Endodermal cell (in vitro differentiated cells): Measurements from ENCODE around the gene EYS. TPM values are rescaled to one million over a fixed set of nuclear protein-coding genes. Genes with fewer than 3 reads are reported as not detected.
"Not testable (repeated sequence)": the region's sequence is repeated elsewhere in the genome, so short reads cannot be mapped to it uniquely, and the experiment has no call there.

Experiments
- DNase-seq: peaks from one replicate; pipeline ENCODE4 v3.0.0-alpha.2; 2017
- H3K27ac ChIP-seq: 2 replicates; pipeline ENCODE4 v1.5.1; 2013; ENCODE audit warnings: mild to moderate bottlenecking, low read depth, low read length, moderate library complexity
- H3K27me3 ChIP-seq: 2 replicates; pipeline ENCODE4 v1.6.1; 2013; ENCODE audit warnings: mild to moderate bottlenecking, low read length, moderate library complexity; ENCODE audit not compliant: insufficient read depth, control insufficient read depth, poor library complexity, severe bottlenecking
- H3K36me3 ChIP-seq: 2 replicates; pipeline ENCODE4 v1.7.0; 2013; ENCODE audit warnings: mild to moderate bottlenecking, low read length, moderate library complexity; ENCODE audit not compliant: control insufficient read depth, insufficient read depth
- H3K4me1 ChIP-seq: one replicate; pipeline ENCODE4 v1.7.0; 2013; ENCODE audit warnings: low read length; ENCODE audit not compliant: control insufficient read depth, insufficient read depth
- H3K4me3 ChIP-seq: 2 replicates; pipeline ENCODE4 v1.5.1; 2013; ENCODE audit warnings: mild to moderate bottlenecking, low read length, moderate library complexity
- H3K9ac ChIP-seq: 2 replicates; pipeline ENCODE4 v1.6.1; 2013; ENCODE audit warnings: mild to moderate bottlenecking, low read length, moderate library complexity; ENCODE audit not compliant: poor library complexity, severe bottlenecking; ENCODE audit errors: extremely low read depth
- H3K9me3 ChIP-seq: 2 replicates; pipeline ENCODE4 v1.6.1; 2013; ENCODE audit warnings: mild to moderate bottlenecking, low read length, moderate library complexity; ENCODE audit not compliant: control insufficient read depth
- H3K27ac Mint-ChIP-seq: 2 replicates; pipeline ENCODE4 v1.8.0; 2020; ENCODE audit warnings: mixed read lengths
- H3K27me3 Mint-ChIP-seq: 2 replicates; pipeline ENCODE4 v1.8.0; 2021; ENCODE audit warnings: mild to moderate bottlenecking, mixed read lengths; ENCODE audit not compliant: insufficient read depth
- H3K36me3 Mint-ChIP-seq: 2 replicates; pipeline ENCODE4 v1.8.0; 2020; ENCODE audit warnings: low read depth, mixed read lengths
- H3K4me1 Mint-ChIP-seq: 2 replicates; pipeline ENCODE4 v1.8.0; 2020; ENCODE audit warnings: mixed read lengths
- H3K4me3 Mint-ChIP-seq: 2 replicates; pipeline ENCODE4 v1.8.0; 2020; ENCODE audit warnings: mild to moderate bottlenecking, moderate library complexity, mixed read lengths
- H3K9me3 Mint-ChIP-seq: 2 replicates; pipeline ENCODE4 v1.8.0; 2020; ENCODE audit warnings: mild to moderate bottlenecking, mixed read lengths
- WGBS, 2 experiments: methylation state at CpG; one replicate each; pipeline versions ENCODE4 v1.1.5 to v1.1.7; 2013; ENCODE audit warnings: missing lambda C conversion rate in 2 of 2, mixed read lengths in 1 of 2; ENCODE audit not compliant: insufficient coverage in 1 of 2, insufficient read length in 1 of 2; 5-methylcytosine and 5-hydroxymethylcytosine counted together
- total RNA-seq, 2 donors: library from RNA; stranded (reverse); fragmentation: NEBNext Ultra II Directional in 1 of 2; extraction: Animal tissue kit (Norgen Biotek cat#: 25700) in 1 of 2; gene quantifications; 2 replicates in 1 of 2; 3 replicates in 1 of 2; pipeline ENCODE4 v1.2.1, GENCODE V29; 2021
- TF ChIP-seq, protein P1 (sequence below): fragments of 200-600 bp; sonication (generic); conservative IDR thresholded peaks from 2 replicates; pipeline ENCODE4 v1.5.0; 2021; ENCODE audit warnings: antibody characterized with exemption, mild to moderate bottlenecking

The EYS gene
- total RNA-seq, 2 donors from 2014 or later = 0.31 to 0.70 TPM

DNA sequence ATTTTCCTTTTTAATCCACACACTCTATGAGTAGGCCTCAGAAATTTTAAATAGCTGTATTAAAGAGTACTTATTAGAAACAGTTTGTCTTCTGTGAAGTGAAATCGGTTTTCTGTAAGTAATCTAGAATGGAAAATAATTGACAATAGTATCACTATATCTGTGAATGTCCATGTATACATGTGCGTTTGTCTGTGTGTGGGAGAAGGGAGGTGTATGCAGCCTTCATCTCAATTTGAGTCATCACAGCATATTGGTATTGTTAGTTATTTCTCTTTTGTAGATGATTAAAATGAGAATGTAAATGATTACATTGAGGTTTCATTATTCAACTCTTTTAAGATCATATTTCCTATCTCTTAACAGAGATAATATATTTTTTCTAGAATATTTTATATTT, 206.0 kb downstream of the EYS start:
- no peaks in the 10 kb centered on the region for H3K27me3 ChIP-seq
- no peaks in the 10 kb centered on the region for H3K4me1 ChIP-seq
- Mint-ChIP-seq H3K9me3 (no peaks in the 10 kb centered on the region), H3K4me1 (peaks cover 3% of the 10 kb centered on the region), H3K4me3 (no peak overlapping the region), H3K36me3 (no peaks in the 10 kb centered on the region), H3K27me3 (no peaks in the 10 kb centered on the region), H3K27ac (no peak overlapping the region)
- no peak overlapping the region for H3K27ac ChIP-seq
- TF ChIP-seq, protein P1, sequence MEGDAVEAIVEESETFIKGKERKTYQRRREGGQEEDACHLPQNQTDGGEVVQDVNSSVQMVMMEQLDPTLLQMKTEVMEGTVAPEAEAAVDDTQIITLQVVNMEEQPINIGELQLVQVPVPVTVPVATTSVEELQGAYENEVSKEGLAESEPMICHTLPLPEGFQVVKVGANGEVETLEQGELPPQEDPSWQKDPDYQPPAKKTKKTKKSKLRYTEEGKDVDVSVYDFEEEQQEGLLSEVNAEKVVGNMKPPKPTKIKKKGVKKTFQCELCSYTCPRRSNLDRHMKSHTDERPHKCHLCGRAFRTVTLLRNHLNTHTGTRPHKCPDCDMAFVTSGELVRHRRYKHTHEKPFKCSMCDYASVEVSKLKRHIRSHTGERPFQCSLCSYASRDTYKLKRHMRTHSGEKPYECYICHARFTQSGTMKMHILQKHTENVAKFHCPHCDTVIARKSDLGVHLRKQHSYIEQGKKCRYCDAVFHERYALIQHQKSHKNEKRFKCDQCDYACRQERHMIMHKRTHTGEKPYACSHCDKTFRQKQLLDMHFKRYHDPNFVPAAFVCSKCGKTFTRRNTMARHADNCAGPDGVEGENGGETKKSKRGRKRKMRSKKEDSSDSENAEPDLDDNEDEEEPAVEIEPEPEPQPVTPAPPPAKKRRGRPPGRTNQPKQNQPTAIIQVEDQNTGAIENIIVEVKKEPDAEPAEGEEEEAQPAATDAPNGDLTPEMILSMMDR = no peak
- H3K9ac ChIP-seq = no peak overlapping the region
- H3K4me3 ChIP-seq = no peak overlapping the region
- no peak for DNase-seq
- H3K9me3 ChIP-seq = no peaks in the 10 kb centered on the region
- WGBS, 2 experiments = 88 to 94% methylated on average over 1 to 2 of the region's 2 CpGs
- no peaks in the 10 kb centered on the region for H3K36me3 ChIP-seq

DNA sequence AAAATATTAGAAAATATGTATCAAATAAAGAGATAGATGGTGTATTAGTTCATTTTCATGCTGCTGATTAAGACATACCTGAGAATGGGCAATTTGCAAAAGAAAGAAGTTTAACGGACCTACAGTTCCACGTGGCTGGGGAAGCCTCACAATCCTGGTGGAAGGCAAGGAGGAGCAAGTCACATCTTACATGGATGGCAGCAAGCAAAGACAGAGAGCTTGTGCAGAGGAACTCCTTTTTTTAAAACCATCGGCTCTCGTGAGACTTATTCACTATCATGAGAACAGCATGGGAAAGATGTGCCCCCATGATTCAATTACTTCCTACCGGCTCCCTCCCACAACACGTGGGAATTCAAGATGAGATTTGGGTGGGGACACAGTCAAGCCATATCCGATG, 223.4 kb downstream of the EYS start:
- not testable (repeated sequence) for H3K4me1 ChIP-seq, H3K9ac ChIP-seq, H3K27ac Mint-ChIP-seq, H3K27ac ChIP-seq, H3K4me1 Mint-ChIP-seq, H3K27me3 Mint-ChIP-seq, H3K27me3 ChIP-seq, H3K9me3 ChIP-seq, H3K36me3 ChIP-seq, H3K4me3 Mint-ChIP-seq, H3K36me3 Mint-ChIP-seq, DNase-seq, H3K4me3 ChIP-seq
- H3K9me3 Mint-ChIP-seq = peaks cover 10% of the 10 kb centered on the region
- 86 to 100% methylated on average over 2 to 6 of the region's 7 CpGs for WGBS, 2 experiments

DNA sequence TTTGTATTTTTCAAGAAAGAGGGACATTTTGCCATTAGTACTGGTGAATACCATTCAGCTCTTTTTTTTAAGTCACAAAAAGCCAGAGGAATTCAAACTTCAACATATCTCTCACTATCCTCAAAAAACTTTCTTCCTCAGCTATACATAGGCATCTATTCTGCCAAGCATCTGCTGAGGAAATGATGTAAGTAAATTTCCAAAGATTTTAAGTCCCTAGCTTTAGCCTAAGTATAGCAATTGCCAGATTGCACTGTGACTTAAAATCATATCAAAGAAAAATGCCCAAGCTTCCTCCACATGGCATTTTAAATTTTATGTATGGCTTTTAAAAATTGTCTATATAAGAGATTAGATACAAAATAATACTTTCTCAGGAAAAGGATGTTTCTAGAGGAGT, 237.4 kb downstream of the EYS start:
- Histone ChIP-seq H3K9ac (no peak overlapping the region), H3K4me3 (no peak overlapping the region), H3K27me3 (no peaks in the 10 kb centered on the region), H3K4me1 (no peaks in the 10 kb centered on the region), H3K9me3 (no peaks in the 10 kb centered on the region), H3K27ac (no peak overlapping the region), H3K36me3 (no peaks in the 10 kb centered on the region)
- Mint-ChIP-seq H3K9me3 (no peaks in the 10 kb centered on the region), H3K27me3 (no peaks in the 10 kb centered on the region), H3K4me3 (no peak overlapping the region), H3K4me1 (no peaks in the 10 kb centered on the region), H3K27ac (no peak overlapping the region), H3K36me3 (no peaks in the 10 kb centered on the region)
- TF ChIP-seq, protein P1 = no peak
- DNase-seq = no peak

DNA sequence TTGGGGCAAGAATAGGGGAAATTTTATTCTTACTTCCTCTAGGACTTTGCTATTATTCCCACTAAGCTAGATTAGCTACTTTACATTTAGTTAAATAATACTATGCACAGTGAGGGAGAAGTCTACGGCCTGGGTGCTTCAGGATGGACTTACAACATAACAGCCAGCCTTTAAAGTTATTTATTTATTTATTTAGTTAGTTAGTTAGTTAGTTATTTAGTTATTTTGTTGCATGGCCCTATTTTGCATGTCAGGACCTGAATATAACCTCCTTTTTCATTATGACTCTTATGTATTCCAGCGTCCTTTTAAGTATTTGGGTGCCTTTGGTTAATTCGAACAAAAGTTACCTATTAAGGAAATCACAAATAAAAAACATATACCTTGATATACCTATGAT, 238.7 kb downstream of the EYS start:
- H3K36me3 ChIP-seq = no peaks in the 10 kb centered on the region
- H3K9me3 ChIP-seq = no peaks in the 10 kb centered on the region
- DNase-seq = no peak
- TF ChIP-seq, protein P1 = no peak
- 97% methylated on average over 3 of the region's 3 CpGs; no CpG with 5 or more reads in 1 of the 2 experiments for WGBS, 2 experiments
- no peak overlapping the region for H3K4me3 Mint-ChIP-seq
- H3K4me1 Mint-ChIP-seq = no peaks in the 10 kb centered on the region
- H3K4me1 ChIP-seq = no peaks in the 10 kb centered on the region
- no peaks in the 10 kb centered on the region for H3K27me3 Mint-ChIP-seq
- no peak overlapping the region for H3K27ac Mint-ChIP-seq
- no peaks in the 10 kb centered on the region for H3K36me3 Mint-ChIP-seq
- H3K27me3 ChIP-seq = no peaks in the 10 kb centered on the region
- no peak overlapping the region for H3K9ac ChIP-seq
- no peaks in the 10 kb centered on the region for H3K9me3 Mint-ChIP-seq
- no peak overlapping the region for H3K4me3 ChIP-seq
- H3K27ac ChIP-seq = no peak overlapping the region
